ENCODE measurements around the gene TP53RK. TPM values are rescaled to one million over a fixed set of nuclear protein-coding genes. Genes with fewer than 3 reads are reported as not detected.

TP53RK gene
- polyA plus RNA-seq, 1 of the 3 experiments (the other 2 are of a cell fraction), result 5.5 TPM

DNA sequence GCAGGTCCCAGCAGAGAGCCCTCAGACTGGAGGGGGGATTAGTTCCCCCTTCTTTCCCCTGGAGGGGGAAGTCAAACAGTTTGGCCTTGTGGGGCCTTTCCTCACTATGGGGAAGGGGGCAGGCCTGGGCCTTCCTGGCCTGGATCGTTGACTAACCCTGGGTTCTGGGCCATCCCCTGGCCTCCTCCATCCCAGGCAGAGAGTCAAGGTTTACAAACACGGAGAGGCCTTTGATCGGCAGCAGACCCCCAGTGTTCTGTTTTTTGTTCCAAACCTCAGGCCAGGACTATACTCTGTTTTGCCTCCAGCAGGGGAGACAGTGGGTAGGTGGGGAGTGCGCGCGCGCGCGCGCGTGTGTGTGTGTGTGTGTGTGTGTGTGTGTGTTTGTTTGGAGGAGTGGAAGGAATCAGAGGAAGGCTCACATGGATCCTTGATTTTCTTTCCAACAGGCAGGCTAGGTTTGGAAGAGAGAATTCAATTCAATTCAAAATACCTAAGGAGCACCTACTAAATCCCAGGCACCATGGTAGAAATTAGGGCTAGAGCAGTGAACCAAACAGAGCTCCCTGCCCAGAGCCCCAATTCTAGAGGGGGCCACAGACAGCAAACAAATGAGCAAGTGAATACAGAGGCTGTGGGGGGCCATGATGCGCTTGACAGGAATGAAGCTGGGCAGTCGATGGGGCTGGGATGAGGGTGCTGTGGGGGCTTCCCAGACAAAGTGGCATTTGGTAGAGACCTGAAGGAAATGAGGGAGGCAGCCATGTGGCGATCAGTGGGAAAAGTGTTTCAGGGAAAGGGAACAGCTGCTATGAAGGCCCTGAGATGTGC is 14.8 kb downstream of the TP53RK start:
- no peak overlapping the region for H3K27ac ChIP-seq (ENCODE audit: low read depth in 2 of 2, low read length in 1 of 2)
- H3K36me3 ChIP-seq (replicated peaks in 1 of 2; ENCODE audit: control insufficient read depth in 1 of 2, insufficient read depth in 2 of 2, low read length in 1 of 2), result no peaks in the 10 kb centered on the region
- no peaks in the 10 kb centered on the region for H3F3A ChIP-seq (replicated peaks; ENCODE audit: insufficient read depth)
- H3K9ac ChIP-seq, result no peak overlapping the region
- H3K4me2 ChIP-seq, result no peak overlapping the region
- no peaks in the 10 kb centered on the region for H3K4me1 ChIP-seq (ENCODE audit: control insufficient read depth in 1 of 2, insufficient read depth in 2 of 2, low read depth in 1 of 2, low read length in 1 of 2)
- no peaks in the 10 kb centered on the region for H4K20me1 ChIP-seq (ENCODE audit: insufficient read depth)
- H2AFZ ChIP-seq (ENCODE audit: low read depth), result no peak overlapping the region
- H3K27me3 ChIP-seq (ENCODE audit: insufficient read depth), result no peaks in the 10 kb centered on the region
- ChIA-PET CTCF (interaction anchor here (0.8 kb wide), 1 partner anchor 153 kb away, joined by 3 read pairs; no protein-coding TSS in a partner anchor), POLR2A (no interaction called here)
- WGBS (ENCODE audit: low lambda C conversion rate), result 67% methylated on average over 14 of the region's 14 CpGs
- no peaks in the 10 kb centered on the region for H3K9me3 ChIP-seq
- no peak overlapping the region for H3K4me3 ChIP-seq (ENCODE audit: low read depth in 2 of 2, low read length in 1 of 2)
- DNase-seq, result no peak
- no peaks in the 10 kb centered on the region for H3K9me2 ChIP-seq
- no peak for TF ChIP-seq POLR2AphosphoS5 (IDR thresholded peaks at IDR 0.05; ENCODE audit: low read depth, low read length)
- no peak for TF ChIP-seq CHD2 (IDR thresholded peaks at IDR 0.05; ENCODE audit: low read length, partially characterized antibody)
- TF ChIP-seq, protein P1, sequence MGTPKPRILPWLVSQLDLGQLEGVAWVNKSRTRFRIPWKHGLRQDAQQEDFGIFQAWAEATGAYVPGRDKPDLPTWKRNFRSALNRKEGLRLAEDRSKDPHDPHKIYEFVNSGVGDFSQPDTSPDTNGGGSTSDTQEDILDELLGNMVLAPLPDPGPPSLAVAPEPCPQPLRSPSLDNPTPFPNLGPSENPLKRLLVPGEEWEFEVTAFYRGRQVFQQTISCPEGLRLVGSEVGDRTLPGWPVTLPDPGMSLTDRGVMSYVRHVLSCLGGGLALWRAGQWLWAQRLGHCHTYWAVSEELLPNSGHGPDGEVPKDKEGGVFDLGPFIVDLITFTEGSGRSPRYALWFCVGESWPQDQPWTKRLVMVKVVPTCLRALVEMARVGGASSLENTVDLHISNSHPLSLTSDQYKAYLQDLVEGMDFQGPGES (IDR thresholded peaks at IDR 0.05; ENCODE audit: low read depth, low read length), result no peak
- TF ChIP-seq SMC3 (IDR thresholded peaks at IDR 0.05; ENCODE audit: low read depth, low read length), result no peak
- TF ChIP-seq GABPA (IDR thresholded peaks at IDR 0.05; ENCODE audit: low read depth), result no peak
- TF ChIP-seq, protein P2, sequence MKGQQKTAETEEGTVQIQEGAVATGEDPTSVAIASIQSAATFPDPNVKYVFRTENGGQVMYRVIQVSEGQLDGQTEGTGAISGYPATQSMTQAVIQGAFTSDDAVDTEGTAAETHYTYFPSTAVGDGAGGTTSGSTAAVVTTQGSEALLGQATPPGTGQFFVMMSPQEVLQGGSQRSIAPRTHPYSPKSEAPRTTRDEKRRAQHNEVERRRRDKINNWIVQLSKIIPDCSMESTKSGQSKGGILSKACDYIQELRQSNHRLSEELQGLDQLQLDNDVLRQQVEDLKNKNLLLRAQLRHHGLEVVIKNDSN (IDR thresholded peaks at IDR 0.05; ENCODE audit: borderline replicate concordance, low read depth), result no peak
- TF ChIP-seq EZH2phosphoT487 (IDR thresholded peaks at IDR 0.05; ENCODE audit: borderline replicate concordance, low read depth), result no peak
- TF ChIP-seq, protein P3, sequence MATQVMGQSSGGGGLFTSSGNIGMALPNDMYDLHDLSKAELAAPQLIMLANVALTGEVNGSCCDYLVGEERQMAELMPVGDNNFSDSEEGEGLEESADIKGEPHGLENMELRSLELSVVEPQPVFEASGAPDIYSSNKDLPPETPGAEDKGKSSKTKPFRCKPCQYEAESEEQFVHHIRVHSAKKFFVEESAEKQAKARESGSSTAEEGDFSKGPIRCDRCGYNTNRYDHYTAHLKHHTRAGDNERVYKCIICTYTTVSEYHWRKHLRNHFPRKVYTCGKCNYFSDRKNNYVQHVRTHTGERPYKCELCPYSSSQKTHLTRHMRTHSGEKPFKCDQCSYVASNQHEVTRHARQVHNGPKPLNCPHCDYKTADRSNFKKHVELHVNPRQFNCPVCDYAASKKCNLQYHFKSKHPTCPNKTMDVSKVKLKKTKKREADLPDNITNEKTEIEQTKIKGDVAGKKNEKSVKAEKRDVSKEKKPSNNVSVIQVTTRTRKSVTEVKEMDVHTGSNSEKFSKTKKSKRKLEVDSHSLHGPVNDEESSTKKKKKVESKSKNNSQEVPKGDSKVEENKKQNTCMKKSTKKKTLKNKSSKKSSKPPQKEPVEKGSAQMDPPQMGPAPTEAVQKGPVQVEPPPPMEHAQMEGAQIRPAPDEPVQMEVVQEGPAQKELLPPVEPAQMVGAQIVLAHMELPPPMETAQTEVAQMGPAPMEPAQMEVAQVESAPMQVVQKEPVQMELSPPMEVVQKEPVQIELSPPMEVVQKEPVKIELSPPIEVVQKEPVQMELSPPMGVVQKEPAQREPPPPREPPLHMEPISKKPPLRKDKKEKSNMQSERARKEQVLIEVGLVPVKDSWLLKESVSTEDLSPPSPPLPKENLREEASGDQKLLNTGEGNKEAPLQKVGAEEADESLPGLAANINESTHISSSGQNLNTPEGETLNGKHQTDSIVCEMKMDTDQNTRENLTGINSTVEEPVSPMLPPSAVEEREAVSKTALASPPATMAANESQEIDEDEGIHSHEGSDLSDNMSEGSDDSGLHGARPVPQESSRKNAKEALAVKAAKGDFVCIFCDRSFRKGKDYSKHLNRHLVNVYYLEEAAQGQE (IDR thresholded peaks at IDR 0.05; ENCODE audit: low read depth, low read length), result no peak
- no peak for TF ChIP-seq TEAD4 (IDR thresholded peaks at IDR 0.05; ENCODE audit: borderline replicate concordance, insufficient read depth)
- no peak for TF ChIP-seq NFIC (IDR thresholded peaks at IDR 0.05; ENCODE audit: borderline replicate concordance)
- TF ChIP-seq, protein P4, sequence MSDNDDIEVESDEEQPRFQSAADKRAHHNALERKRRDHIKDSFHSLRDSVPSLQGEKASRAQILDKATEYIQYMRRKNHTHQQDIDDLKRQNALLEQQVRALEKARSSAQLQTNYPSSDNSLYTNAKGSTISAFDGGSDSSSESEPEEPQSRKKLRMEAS (IDR thresholded peaks at IDR 0.05; ENCODE audit: low read depth), result no peak
- TF ChIP-seq, protein P5, sequence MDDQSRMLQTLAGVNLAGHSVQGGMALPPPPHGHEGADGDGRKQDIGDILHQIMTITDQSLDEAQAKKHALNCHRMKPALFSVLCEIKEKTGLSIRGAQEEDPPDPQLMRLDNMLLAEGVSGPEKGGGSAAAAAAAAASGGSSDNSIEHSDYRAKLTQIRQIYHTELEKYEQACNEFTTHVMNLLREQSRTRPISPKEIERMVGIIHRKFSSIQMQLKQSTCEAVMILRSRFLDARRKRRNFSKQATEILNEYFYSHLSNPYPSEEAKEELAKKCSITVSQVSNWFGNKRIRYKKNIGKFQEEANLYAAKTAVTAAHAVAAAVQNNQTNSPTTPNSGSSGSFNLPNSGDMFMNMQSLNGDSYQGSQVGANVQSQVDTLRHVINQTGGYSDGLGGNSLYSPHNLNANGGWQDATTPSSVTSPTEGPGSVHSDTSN (IDR thresholded peaks at IDR 0.05), result no peak
- TF ChIP-seq TAF1 (IDR thresholded peaks at IDR 0.05; ENCODE audit: borderline replicate concordance, low read depth, low read length), result no peak
- TF ChIP-seq, protein P6, sequence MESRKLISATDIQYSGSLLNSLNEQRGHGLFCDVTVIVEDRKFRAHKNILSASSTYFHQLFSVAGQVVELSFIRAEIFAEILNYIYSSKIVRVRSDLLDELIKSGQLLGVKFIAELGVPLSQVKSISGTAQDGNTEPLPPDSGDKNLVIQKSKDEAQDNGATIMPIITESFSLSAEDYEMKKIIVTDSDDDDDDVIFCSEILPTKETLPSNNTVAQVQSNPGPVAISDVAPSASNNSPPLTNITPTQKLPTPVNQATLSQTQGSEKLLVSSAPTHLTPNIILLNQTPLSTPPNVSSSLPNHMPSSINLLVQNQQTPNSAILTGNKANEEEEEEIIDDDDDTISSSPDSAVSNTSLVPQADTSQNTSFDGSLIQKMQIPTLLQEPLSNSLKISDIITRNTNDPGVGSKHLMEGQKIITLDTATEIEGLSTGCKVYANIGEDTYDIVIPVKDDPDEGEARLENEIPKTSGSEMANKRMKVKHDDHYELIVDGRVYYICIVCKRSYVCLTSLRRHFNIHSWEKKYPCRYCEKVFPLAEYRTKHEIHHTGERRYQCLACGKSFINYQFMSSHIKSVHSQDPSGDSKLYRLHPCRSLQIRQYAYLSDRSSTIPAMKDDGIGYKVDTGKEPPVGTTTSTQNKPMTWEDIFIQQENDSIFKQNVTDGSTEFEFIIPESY (IDR thresholded peaks at IDR 0.05; ENCODE audit: borderline replicate concordance, low read depth), result no peak
- no peak for TF ChIP-seq MXI1 (IDR thresholded peaks at IDR 0.05; ENCODE audit: low read depth, low read length)
- no peak for TF ChIP-seq NRF1 (IDR thresholded peaks at IDR 0.05; ENCODE audit: low read depth, low read length)
- TF ChIP-seq, protein P7, sequence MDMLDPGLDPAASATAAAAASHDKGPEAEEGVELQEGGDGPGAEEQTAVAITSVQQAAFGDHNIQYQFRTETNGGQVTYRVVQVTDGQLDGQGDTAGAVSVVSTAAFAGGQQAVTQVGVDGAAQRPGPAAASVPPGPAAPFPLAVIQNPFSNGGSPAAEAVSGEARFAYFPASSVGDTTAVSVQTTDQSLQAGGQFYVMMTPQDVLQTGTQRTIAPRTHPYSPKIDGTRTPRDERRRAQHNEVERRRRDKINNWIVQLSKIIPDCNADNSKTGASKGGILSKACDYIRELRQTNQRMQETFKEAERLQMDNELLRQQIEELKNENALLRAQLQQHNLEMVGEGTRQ (IDR thresholded peaks at IDR 0.05; ENCODE audit: borderline replicate concordance, low read depth, low read length), result no peak
- TF ChIP-seq GATA2 (CRISPR knock-in tag; IDR thresholded peaks at IDR 0.05), result no peak
- TF ChIP-seq JUND (IDR thresholded peaks at IDR 0.05), result no peak
- no peaks in the 10 kb centered on the region for H3K79me2 ChIP-seq (ENCODE audit: insufficient read depth)
